ENCODE results near the gene CAMSAP3.
"Not testable (repeated sequence)": the region's sequence is repeated elsewhere in the genome, so short reads cannot be mapped to it uniquely, and the experiment has no call there.

The CAMSAP3 gene

DNA sequence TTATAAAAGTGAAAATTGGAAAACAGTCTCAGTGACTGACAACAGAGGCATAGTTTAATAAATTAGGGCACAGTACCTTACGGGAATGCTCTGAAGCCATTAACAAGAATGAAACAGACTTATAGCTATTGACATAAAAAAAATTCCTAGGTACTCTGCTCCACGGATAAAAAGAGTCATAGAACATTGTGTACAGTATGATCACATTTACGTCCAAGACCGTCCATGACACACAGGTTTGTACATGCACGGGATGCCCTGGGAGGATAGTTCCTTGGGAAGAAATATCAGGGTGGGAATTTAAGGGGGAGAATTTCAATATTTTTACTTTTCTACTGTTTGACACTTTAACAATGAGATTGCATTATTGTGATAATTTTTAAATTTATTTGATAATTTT, 24.9 kb upstream of the CAMSAP3 start:
- in situ Hi-C loops (cut with MboI; ENCODE audit: low sequenced_read_pairs): no loop called here

DNA sequence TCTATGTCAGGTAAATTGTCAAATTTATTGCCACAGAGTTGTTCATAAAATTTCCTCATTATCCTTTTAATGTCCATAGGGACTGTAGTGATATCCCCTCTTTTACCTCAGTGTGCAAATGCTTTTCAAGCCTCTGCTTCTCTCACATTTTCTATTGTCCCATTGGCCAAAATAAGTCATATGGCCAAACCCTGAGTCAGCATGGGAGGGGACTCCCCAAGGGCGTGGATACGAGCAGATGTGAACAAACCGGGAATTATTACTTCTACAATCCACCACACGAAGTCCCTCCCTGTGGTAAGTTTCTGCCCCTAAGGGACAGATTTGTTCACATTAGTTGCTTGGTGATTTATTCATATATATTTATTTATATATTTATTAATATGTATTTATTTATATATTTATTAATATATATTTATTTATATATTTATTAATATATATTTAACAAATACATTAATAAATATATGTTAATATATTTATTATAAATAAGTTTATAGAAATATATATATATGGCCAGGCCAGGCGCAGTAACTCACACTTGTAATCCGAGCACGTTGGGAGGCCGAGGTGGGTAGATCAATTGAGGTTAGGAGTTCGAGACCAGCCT, 20.1 kb upstream of the CAMSAP3 start:
- in situ Hi-C loops (cut with MboI; ENCODE audit: low sequenced_read_pairs): no loop called here

DNA sequence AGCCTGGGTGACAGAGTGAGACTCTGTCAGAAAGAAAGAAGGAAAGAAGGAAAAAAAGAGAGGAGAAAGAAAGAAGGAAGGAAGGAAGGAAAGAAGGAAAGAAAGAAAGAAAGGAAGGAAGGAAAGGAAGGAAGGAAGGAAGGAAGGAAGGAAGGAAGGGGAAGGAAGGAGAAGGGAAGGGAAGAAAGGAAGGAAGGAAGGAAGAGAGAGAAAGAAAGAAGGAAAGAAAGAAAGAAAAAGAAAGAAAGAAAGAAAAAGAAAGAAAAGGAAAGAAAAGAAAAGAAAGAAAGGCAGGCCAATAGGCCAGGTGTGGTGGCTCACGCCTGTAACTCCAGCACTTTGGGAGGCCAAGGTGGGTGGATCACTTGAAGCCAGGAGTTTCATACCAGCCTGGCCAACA, 18.2 kb upstream of the CAMSAP3 start:
- in situ Hi-C loops (cut with MboI; ENCODE audit: low sequenced_read_pairs): not testable (repeated sequence)

- in situ Hi-C loops (cut with MboI; ENCODE audit: low sequenced_read_pairs): no loop called here
Measured at GRCh38 chr19:7578127-7578526, 17.5 kb upstream of the CAMSAP3 start.

DNA sequence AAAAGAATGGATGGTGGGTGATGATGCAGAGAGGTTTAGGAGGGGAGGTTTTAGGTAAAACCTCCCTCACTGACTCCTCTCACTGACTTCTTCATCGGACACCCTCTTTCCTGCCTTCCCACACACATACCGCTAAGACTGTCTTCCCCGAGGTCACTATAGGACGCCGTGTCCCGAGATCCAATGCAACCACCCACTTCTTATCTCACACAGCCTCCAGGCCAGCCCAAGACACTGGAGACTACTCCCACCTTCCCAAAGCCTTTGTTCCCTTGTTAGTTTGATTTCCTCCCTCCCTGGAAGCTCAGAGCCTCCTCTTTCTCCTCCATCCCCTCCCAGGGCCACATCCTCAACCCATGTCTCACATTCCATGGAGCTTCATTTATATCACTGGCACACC, 16.5 kb upstream of the CAMSAP3 start:
- in situ Hi-C loops (cut with MboI; ENCODE audit: low sequenced_read_pairs): no loop called here

DNA sequence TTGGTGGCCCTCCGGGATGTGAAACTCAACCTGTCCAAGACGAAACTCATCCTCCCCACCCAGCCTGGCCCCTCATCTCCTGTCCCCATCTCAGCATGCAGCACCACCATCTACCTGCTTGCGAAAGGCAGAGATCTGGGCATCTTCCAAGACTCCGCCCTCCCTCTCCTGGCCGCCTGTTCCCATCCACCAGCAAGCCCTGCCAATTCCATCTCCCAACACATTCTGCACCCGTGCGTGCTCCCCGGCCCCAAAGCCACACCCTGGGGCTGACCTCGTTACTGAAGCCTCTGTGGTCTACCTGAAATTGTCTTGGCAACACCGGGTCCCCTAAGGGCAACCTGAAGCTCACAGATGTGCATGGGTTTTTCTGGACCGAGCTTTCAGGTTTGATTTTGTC, 13.2 kb upstream of the CAMSAP3 start:
- in situ Hi-C loops (cut with MboI; ENCODE audit: low sequenced_read_pairs): no loop called here

DNA sequence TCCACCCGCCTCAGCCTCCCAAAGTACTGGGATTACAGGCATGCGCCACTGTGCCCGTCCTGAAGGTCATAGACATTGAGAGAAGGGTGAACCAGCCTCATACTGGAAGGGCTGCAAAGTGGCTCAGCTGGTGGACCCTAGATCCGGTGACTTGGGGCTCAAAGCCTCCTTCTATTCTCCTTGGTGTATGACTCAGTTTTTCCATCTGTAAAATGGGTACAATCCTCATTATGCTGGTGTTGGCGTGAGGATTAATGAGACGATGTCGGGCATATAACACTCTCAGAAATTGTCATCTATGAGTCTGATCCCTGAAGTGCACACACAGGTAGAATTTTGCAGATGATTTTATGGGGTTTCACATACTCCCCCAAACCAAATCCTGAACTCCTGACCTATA, 5.8 kb upstream of the CAMSAP3 start:
- in situ Hi-C loops (cut with MboI; ENCODE audit: low sequenced_read_pairs): no loop called here

DNA sequence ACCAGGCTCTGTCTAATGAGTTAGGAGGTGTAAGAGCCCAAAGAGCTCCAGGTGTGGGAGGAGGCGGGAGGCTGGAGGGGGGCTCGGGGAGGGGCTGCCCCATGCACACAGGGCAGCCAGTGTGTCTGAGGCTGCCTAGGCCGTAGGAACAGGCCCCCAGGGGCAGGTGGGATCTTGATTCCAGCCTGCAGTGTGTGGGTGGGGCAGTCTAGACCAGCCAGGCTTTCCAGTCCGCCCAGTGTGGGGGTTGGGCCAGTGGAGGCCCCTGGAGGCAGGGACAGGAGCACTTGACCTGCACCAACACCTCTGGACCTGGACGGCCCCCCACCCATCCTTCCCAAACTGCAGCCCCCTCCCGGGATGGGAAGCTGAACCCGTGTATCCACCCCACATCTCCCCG, 5.4 kb upstream of the CAMSAP3 start:
- in situ Hi-C loops (cut with MboI; ENCODE audit: low sequenced_read_pairs): no loop called here

- in situ Hi-C loops (cut with MboI; ENCODE audit: low sequenced_read_pairs): no loop called here
Measured at GRCh38 chr19:7596211-7596937, 711 bp downstream of the CAMSAP3 start.

- in situ Hi-C loops (cut with MboI; ENCODE audit: low sequenced_read_pairs): no loop called here
Measured at GRCh38 chr19:7597689-7598088, 2.0 kb downstream of the CAMSAP3 start.

GRCh38 chr19:7598180-7598579, 2.5 kb downstream of the CAMSAP3 start:
- in situ Hi-C loops (cut with MboI; ENCODE audit: low sequenced_read_pairs): no loop called here

DNA sequence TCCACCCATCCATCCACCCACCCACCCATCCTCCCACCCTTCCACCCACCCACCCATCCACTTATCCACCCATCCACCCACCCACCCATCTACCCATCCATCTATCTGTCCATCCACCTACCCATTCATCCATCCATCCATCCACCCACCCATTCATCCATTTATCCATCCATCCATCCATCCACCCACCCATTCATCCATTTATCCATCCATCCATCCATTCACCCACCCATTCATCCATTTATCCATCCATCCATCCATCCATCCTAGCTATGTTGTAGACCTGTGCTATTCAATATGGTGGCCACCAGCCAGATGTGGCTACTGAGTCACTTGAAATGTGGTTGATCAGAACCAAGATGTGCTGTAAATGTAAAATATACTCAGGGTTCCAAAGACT, 5.1 kb downstream of the CAMSAP3 start:
- in situ Hi-C loops (cut with MboI; ENCODE audit: low sequenced_read_pairs): no loop called here

- in situ Hi-C loops (cut with MboI; ENCODE audit: low sequenced_read_pairs): no loop called here
Measured at GRCh38 chr19:7602240-7602934, 6.7 kb downstream of the CAMSAP3 start.

DNA sequence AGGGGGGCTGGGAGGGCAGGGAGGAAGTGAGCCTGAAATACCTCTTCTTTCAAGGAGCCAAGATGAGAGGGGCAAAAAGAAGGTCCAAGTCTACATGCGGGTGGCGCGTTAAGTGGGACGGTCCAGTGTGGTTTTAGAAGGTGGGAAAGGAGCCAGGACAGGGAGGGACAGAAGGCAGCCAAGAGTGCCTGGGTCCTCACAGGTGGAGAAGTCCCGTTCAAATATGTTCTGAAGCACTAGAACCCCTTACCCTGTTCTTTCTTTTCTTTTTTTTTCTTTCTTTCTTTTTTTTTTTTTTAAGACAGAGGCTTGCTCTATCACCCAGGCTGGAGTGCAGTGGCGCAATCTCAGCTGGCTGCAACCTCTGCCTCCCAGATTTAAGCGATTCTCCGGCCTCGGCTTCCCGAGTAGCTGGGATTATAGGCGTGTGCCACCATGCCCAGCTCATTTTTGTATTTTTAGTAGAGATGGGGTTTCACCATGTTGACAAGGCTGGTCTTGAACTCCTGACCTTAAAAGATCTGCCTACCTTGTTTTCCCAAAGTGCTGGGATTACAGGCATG, 7.4 kb downstream of the CAMSAP3 start:
- in situ Hi-C loops (cut with MboI; ENCODE audit: low sequenced_read_pairs): no loop called here

DNA sequence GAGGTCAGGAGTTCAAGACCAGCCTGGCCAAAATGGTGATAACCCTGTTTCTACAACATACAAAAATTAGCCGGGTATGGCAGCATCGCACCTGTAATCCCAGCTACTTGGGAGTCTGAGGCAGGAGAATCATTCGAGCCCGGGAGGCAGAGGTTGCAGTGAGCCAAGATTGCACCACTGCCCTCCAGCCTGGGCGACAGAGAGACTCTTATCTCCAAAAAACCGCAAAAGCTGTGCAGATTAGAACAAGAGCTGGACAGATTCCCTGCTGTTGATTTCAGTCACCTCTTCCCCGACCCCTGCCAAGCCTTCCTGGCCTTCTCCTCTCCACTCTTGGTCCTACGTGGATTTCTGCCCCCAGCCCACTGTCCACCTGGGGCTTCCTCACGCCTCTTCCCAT, 8.3 kb downstream of the CAMSAP3 start:
- in situ Hi-C loops (cut with MboI; ENCODE audit: low sequenced_read_pairs): no loop called here

GRCh38 chr19:7605490-7606222, 10.0 kb downstream of the CAMSAP3 start:
- in situ Hi-C loops (cut with MboI; ENCODE audit: low sequenced_read_pairs): no loop called here

- in situ Hi-C loops (cut with MboI; ENCODE audit: low sequenced_read_pairs): no loop called here
Measured at GRCh38 chr19:7606289-7606688, 10.6 kb downstream of the CAMSAP3 start.

DNA sequence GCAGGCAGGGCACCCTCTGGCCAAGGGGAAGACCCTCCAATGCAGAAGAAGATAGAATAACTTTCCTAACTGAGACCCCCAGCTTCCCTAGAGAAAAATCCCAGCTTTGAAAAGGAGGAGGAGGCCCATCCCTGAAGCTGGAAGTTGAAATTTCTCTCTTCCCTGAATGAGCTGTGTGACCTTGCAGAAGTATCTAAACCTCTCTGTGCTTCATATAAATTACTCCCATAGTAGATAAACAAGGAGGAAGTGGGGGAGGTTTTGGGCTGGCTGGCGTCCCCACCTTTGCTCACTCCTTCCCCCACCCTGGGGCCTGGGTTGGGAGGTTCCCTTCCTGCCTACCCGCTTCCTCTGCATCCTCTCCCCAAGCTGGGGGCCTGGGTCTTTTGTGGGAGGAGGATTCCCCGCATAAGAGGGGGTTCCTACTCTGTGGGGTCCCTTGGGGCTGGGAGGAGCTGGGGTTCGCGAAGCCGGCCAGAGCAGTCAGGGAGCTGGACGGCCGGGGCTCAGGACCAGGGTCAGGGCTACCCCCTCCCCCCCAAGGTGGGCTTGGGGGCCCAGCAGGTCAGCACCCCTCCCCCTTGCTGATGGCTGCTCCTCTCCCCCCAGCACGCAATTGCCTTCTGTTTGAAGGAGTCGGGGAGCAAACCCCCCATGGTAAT, 11.7 kb downstream of the CAMSAP3 start:
- in situ Hi-C loops (cut with MboI; ENCODE audit: low sequenced_read_pairs): no loop called here

DNA sequence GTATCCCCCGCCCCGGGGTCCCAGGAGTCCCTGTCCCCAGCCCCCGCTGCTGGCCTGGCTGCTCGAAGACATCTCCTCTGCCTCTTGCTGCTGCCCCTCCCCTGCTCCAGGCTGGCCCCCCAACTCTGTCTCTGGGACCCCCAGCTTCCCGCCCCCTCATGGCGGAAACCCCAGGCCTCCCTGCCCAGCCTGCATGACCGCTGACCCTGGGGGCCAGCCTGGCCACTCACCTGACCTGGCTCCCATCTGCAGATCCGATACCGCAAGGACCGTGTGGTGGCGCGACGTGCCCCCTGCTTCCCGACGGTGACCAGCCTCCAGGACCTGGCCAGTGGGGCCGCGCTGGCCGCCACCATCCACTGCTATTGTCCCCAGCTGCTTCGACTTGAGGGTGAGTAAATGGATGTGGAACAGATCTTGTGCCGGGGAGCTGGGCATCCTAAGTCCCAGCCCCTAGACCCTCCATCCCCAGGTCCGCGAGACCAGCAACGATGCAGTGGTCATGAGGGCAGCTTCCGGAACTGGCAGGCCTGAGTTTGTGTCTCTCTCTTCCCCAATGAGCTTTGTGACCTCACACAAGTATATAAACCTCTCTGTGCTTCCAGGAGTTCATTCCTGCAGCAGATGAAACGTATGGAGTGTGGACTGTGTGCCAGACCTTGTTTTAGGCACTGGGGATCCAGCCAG, 12.4 kb downstream of the CAMSAP3 start:
- in situ Hi-C loops (cut with MboI; ENCODE audit: low sequenced_read_pairs): no loop called here

All from hTERT RPE-1 (cell line).